Measurements from ENCODE around the gene MVB12B. TPM values are rescaled to one million over a fixed set of nuclear protein-coding genes. Genes with fewer than 3 reads are reported as not detected.

MVB12B gene
- total and polyA plus RNA-seq, 2 of the 13 experiments (the other 11 are each of a cell fraction or from before 2014, with no cell fraction given) = 12.1 to 30.1 TPM

DNA sequence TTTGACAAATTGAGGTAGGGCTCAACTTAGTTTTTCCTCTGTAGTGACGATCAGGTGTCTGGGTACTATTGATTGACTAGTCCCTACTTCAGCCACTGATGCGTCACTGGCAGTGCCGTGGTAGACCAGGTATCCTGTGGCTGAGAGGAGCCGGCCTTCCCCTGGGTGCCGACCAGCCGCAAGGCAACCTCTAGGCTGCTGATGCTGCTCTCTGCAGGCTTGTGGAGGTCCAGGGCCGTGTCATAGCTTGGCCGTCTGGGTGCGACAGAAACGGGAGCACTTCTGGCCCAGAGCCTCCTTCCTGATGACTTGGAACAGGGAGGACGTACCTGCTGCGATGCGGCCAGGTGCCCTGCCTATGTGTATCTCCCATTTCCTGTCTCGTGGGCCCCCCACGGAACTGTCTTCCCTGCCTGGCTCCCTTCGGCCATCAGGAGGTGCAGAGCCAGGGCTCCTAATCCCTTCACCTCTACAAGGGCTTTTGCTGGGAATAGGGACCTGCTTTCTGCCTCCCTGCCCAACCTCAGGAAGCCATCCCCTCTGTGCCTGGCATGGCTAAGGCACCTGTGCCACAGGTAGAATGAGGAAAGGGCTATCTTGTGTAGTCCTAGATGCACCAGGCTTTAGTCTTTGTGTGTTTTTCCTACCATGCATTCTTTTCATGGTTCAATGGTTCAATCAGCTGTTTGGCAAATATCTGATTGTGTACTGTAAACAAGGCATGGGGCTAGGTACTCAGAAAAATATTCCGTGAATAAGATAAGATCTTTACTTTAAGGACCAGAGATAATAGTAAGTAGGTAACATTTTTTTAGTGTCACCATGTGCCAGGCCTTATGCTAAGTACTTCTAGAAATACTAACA is 44.6 kb downstream of the MVB12B start (continued):
- TF ChIP-seq, protein P1, sequence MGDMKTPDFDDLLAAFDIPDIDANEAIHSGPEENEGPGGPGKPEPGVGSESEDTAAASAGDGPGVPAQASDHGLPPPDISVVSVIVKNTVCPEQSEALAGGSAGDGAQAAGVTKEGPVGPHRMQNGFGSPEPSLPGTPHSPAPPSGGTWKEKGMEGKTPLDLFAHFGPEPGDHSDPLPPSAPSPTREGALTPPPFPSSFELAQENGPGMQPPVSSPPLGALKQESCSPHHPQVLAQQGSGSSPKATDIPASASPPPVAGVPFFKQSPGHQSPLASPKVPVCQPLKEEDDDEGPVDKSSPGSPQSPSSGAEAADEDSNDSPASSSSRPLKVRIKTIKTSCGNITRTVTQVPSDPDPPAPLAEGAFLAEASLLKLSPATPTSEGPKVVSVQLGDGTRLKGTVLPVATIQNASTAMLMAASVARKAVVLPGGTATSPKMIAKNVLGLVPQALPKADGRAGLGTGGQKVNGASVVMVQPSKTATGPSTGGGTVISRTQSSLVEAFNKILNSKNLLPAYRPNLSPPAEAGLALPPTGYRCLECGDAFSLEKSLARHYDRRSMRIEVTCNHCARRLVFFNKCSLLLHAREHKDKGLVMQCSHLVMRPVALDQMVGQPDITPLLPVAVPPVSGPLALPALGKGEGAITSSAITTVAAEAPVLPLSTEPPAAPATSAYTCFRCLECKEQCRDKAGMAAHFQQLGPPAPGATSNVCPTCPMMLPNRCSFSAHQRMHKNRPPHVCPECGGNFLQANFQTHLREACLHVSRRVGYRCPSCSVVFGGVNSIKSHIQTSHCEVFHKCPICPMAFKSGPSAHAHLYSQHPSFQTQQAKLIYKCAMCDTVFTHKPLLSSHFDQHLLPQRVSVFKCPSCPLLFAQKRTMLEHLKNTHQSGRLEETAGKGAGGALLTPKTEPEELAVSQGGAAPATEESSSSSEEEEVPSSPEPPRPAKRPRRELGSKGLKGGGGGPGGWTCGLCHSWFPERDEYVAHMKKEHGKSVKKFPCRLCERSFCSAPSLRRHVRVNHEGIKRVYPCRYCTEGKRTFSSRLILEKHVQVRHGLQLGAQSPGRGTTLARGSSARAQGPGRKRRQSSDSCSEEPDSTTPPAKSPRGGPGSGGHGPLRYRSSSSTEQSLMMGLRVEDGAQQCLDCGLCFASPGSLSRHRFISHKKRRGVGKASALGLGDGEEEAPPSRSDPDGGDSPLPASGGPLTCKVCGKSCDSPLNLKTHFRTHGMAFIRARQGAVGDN (CRISPR knock-in tag; IDR thresholded peaks at IDR 0.05) = peak; percentile 49; the same call in 1 of the 2 replicates
- TF ChIP-seq SAP130 (CRISPR knock-in tag; IDR thresholded peaks at IDR 0.05; ENCODE audit: low read depth) (peak; percentile 46; the same call in 1 of the 2 replicates), HMG20A (CRISPR knock-in tag; IDR thresholded peaks at IDR 0.05; ENCODE audit: borderline replicate concordance) (peak; percentile 25; the same call in 1 of the 2 replicates), FOSL1 (CRISPR knock-in tag; IDR thresholded peaks at IDR 0.05; ENCODE audit: borderline replicate concordance) (no peak), SOX13 (IDR thresholded peaks at IDR 0.05) (no peak), SOX13 (CRISPR knock-in tag; conservative IDR thresholded peaks at IDR 0.05 in 1 of 2, IDR thresholded peaks at IDR 0.05 in 1 of 2) (peak in 1 of 2 experiments; percentile 50; a peak in 1 of 4 replicates), RARA (CRISPR knock-in tag; IDR thresholded peaks at IDR 0.05) (peak; percentile 69), FOXA1 (IDR thresholded peaks at IDR 0.05) (peak; percentile 65), FOXA1 (CRISPR knock-in tag; IDR thresholded peaks at IDR 0.05) (peak; percentile 66), MXI1 (IDR thresholded peaks at IDR 0.05; ENCODE audit: borderline replicate concordance, low read depth, low read length) (peak; percentile 27; the same call in 1 of the 3 replicates), FOXA3 (CRISPR knock-in tag; IDR thresholded peaks at IDR 0.05) (peak; percentile 83), ZNF652 (CRISPR knock-in tag; IDR thresholded peaks at IDR 0.05; ENCODE audit: borderline replicate concordance, low read depth) (0 out of 2 replicates have a peak, but pooled peaks have one; percentile 21), ZBTB38 (CRISPR knock-in tag; IDR thresholded peaks at IDR 0.05) (peak; percentile 41; the same call in 1 of the 2 replicates), FOXK2 (IDR thresholded peaks at IDR 0.05) (0 out of 2 replicates have a peak, but pooled peaks have one; percentile 46), FOXP1 (IDR thresholded peaks at IDR 0.05) (peak; percentile 71), FOXP1 (CRISPR knock-in tag; IDR thresholded peaks at IDR 0.05) (peak; percentile 86), RCOR2 (CRISPR knock-in tag; IDR thresholded peaks at IDR 0.05) (no peak), SOX6 (IDR thresholded peaks at IDR 0.05) (no peak), SOX6 (CRISPR knock-in tag; IDR thresholded peaks at IDR 0.05) (peak; percentile 53; the same call in 1 of the 2 replicates), EP300 (IDR thresholded peaks at IDR 0.05; ENCODE audit: low read depth in 2 of 2, low read length in 2 of 2) (peak in 1 of 2 experiments; percentile 52; a peak in 1 of 4 replicates), EP300 (CRISPR knock-in tag; IDR thresholded peaks at IDR 0.05; ENCODE audit: borderline replicate concordance) (no peak), XRCC5 (optimal IDR thresholded peaks at IDR 0.05; ENCODE audit: low read length) (peak; percentile 23), ATM (IDR thresholded peaks at IDR 0.05; ENCODE audit: borderline replicate concordance) (no peak), ZNF143 (CRISPR knock-in tag; IDR thresholded peaks at IDR 0.05) (no peak), BCL6 (CRISPR knock-in tag; IDR thresholded peaks at IDR 0.05) (0 out of 2 replicates have a peak, but pooled peaks have one; percentile 22), STAG1 (CRISPR knock-in tag; IDR thresholded peaks at IDR 0.05) (no peak), GATAD2A (CRISPR knock-in tag; IDR thresholded peaks at IDR 0.05) (peak; percentile 73)
- TF ChIP-seq, protein P2, sequence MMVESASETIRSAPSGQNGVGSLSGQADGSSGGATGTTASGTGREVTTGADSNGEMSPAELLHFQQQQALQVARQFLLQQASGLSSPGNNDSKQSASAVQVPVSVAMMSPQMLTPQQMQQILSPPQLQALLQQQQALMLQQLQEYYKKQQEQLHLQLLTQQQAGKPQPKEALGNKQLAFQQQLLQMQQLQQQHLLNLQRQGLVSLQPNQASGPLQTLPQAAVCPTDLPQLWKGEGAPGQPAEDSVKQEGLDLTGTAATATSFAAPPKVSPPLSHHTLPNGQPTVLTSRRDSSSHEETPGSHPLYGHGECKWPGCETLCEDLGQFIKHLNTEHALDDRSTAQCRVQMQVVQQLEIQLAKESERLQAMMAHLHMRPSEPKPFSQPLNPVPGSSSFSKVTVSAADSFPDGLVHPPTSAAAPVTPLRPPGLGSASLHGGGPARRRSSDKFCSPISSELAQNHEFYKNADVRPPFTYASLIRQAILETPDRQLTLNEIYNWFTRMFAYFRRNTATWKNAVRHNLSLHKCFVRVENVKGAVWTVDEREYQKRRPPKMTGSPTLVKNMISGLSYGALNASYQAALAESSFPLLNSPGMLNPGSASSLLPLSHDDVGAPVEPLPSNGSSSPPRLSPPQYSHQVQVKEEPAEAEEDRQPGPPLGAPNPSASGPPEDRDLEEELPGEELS (CRISPR knock-in tag; IDR thresholded peaks at IDR 0.05) = peak; percentile 79
